HFF-Myc (cell line): ENCODE measurements around the gene PTPRN2.

Experiments
- DNase-seq: peaks from one replicate; pipeline ENCODE4 v3.0.0-alpha.2; 2011; ENCODE audit warnings: low read depth; ENCODE audit errors: extremely low read depth
- H3K4me3 ChIP-seq: replicated peaks from 2 replicates; pipeline ENCODE4 v1.5.1; 2011; ENCODE audit warnings: low read depth, mild to moderate bottlenecking, control low read depth, low read length
- CTCF ChIP-seq: IDR thresholded peaks from 2 replicates; pipeline ENCODE4 v1.5.1; 2012; ENCODE audit warnings: mild to moderate bottlenecking, low read depth, low read length, control low read depth; ENCODE audit errors: missing control alignments

Gene PTPRN2

GRCh38 chr7:158403013-158403821 is 184.4 kb downstream of the PTPRN2 start:
- H3K4me3 ChIP-seq: no peak overlapping the region
- no peak for TF ChIP-seq CTCF
- no peak for DNase-seq

- no peak overlapping the region for H3K4me3 ChIP-seq
- DNase-seq: no peak
- TF ChIP-seq CTCF: no peak
These were observed 185.2 kb downstream of the PTPRN2 start for GRCh38 chr7:158402471-158402870.

- TF ChIP-seq CTCF: no peak
- no peak overlapping the region for H3K4me3 ChIP-seq
- DNase-seq: no peak
These were observed 185.8 kb downstream of the PTPRN2 start for GRCh38 chr7:158401826-158402225.

- H3K4me3 ChIP-seq: no peak overlapping the region
- TF ChIP-seq CTCF: no peak
- no peak for DNase-seq
These were observed 186.3 kb downstream of the PTPRN2 start for GRCh38 chr7:158401295-158401694.

- H3K4me3 ChIP-seq: no peak overlapping the region
- DNase-seq: no peak
- no peak for TF ChIP-seq CTCF
These were observed 186.9 kb downstream of the PTPRN2 start for GRCh38 chr7:158400601-158401225.

- no peak overlapping the region for H3K4me3 ChIP-seq
These were observed 187.9 kb downstream of the PTPRN2 start for GRCh38 chr7:158399762-158400161.

More at GRCh38 chr7:158399762-158400161, 187.9 kb downstream of the PTPRN2 start:
- DNase-seq: no peak
- TF ChIP-seq CTCF: no peak
